Loucy (cell line): Measurements from ENCODE around the gene ACAD11.
A peak's percentile ranks its signal among the peaks of the same experiment; 100 is the strongest.

Experiments
- H2AFZ ChIP-seq: fragments of 200-600 bp; sonication (generic); 2 replicates; pipeline ENCODE4 v1.6.0; 2016; ENCODE audit warnings: antibody characterized with exemption, mild to moderate bottlenecking, low read length, moderate library complexity
- H3F3A ChIP-seq: fragments of 200-600 bp; 2 replicates; pipeline ENCODE4 v1.6.0; 2016; ENCODE audit warnings: antibody characterized with exemption, low read depth, mild to moderate bottlenecking
- H3K27me3 ChIP-seq: fragments of 200-600 bp; sonication (generic); 2 replicates; pipeline ENCODE4 v1.6.1; 2014; ENCODE audit warnings: low read length, mild to moderate bottlenecking; ENCODE audit not compliant: insufficient read depth, poor library complexity, severe bottlenecking
- H3K36me3 ChIP-seq: fragments of 200-600 bp; sonication (generic); 2 replicates; pipeline ENCODE4 v1.6.1; 2016; ENCODE audit warnings: low read length; ENCODE audit not compliant: insufficient read depth
- H3K4me1 ChIP-seq: fragments of 200-600 bp; sonication (generic); 2 replicates; pipeline ENCODE4 v1.5.1; 2014; ENCODE audit warnings: low read length, mild to moderate bottlenecking; ENCODE audit not compliant: insufficient read depth, poor library complexity, severe bottlenecking
- H3K4me2 ChIP-seq: fragments of 200-600 bp; sonication (generic); 2 replicates; pipeline ENCODE4 v1.6.0; 2014; ENCODE audit warnings: antibody characterized with exemption, low read length, low read depth, mild to moderate bottlenecking; ENCODE audit not compliant: poor library complexity, severe bottlenecking
- H3K4me3 ChIP-seq: fragments of 200-600 bp; sonication (generic); 2 replicates; pipeline ENCODE4 v1.5.1; 2014; ENCODE audit warnings: low read length, mild to moderate bottlenecking, mixed read lengths; ENCODE audit not compliant: poor library complexity, severe bottlenecking
- H3K79me2 ChIP-seq: fragments of 200-600 bp; sonication (generic); 2 replicates; pipeline ENCODE4 v1.6.1; 2014; ENCODE audit warnings: low read length; ENCODE audit not compliant: insufficient read depth
- H3K9ac ChIP-seq: fragments of 200-600 bp; sonication (generic); 2 replicates; pipeline ENCODE4 v1.6.0; 2014; ENCODE audit warnings: mild to moderate bottlenecking, low read depth, low read length, moderate library complexity; ENCODE audit not compliant: poor library complexity, severe bottlenecking
- H3K9me2 ChIP-seq: fragments of 200-600 bp; sonication (generic); replicated peaks from 2 replicates; pipeline ENCODE4 v1.6.1; 2016; ENCODE audit warnings: low read depth, low read length, mixed read lengths
- H3K9me3 ChIP-seq: fragments of 200-600 bp; sonication (generic); 2 replicates; pipeline ENCODE4 v1.6.1; 2014; ENCODE audit warnings: mild to moderate bottlenecking, antibody characterized with exemption, low read length, low read depth; ENCODE audit not compliant: insufficient read depth
- H4K20me1 ChIP-seq: fragments of 200-600 bp; sonication (generic); 2 replicates; pipeline ENCODE4 v1.6.0; 2014; ENCODE audit warnings: antibody characterized with exemption, low read length, mild to moderate bottlenecking; ENCODE audit not compliant: insufficient read depth, poor library complexity, severe bottlenecking
- EZH2phosphoT487 ChIP-seq: fragments of 200-600 bp; IDR thresholded peaks from 2 replicates; pipeline ENCODE4 v1.6.1; 2018; ENCODE audit warnings: antibody characterized with exemption, mild to moderate bottlenecking, moderate library complexity, borderline replicate concordance
- TF ChIP-seq, protein P1 (sequence below): fragments of 200-600 bp; sonication (generic); conservative IDR thresholded peaks from 2 replicates; pipeline ENCODE4 v1.5.1; 2014; ENCODE audit warnings: mild to moderate bottlenecking, antibody characterized with exemption, low read length

The ACAD11 gene

DNA sequence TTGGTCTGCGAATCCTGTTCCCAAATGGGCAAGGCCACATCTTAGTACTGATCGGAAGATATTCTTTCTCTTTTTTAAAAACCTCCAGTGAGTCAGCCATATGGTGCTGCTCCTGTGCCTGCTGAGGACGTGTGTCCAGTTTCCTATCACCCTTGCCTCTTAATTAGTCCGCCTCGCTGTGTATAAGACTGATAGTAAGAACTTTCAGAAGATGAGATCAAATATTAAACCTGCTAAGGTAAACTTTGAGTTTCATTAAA lies 1.1 kb upstream of the ACAD11 start:
- H3K79me2 ChIP-seq, result peaks cover 67% of the 10 kb centered on the region
- H2AFZ ChIP-seq, result peak overlapping the region; percentile 92
- no peaks in the 10 kb centered on the region for H3F3A ChIP-seq
- H4K20me1 ChIP-seq, result peaks cover 23% of the 10 kb centered on the region
- H3K9me2 ChIP-seq, result no peaks in the 10 kb centered on the region
- peak overlapping the region; percentile 89 for H3K4me3 ChIP-seq
- H3K4me2 ChIP-seq, result peak overlapping the region; percentile 99
- peaks cover 58% of the 10 kb centered on the region for H3K4me1 ChIP-seq
- H3K9me3 ChIP-seq, result no peaks in the 10 kb centered on the region
- peak overlapping the region; percentile 87 for H3K9ac ChIP-seq
- no peaks in the 10 kb centered on the region for H3K27me3 ChIP-seq
- TF ChIP-seq EZH2phosphoT487, result no peak
- TF ChIP-seq, protein P1, sequence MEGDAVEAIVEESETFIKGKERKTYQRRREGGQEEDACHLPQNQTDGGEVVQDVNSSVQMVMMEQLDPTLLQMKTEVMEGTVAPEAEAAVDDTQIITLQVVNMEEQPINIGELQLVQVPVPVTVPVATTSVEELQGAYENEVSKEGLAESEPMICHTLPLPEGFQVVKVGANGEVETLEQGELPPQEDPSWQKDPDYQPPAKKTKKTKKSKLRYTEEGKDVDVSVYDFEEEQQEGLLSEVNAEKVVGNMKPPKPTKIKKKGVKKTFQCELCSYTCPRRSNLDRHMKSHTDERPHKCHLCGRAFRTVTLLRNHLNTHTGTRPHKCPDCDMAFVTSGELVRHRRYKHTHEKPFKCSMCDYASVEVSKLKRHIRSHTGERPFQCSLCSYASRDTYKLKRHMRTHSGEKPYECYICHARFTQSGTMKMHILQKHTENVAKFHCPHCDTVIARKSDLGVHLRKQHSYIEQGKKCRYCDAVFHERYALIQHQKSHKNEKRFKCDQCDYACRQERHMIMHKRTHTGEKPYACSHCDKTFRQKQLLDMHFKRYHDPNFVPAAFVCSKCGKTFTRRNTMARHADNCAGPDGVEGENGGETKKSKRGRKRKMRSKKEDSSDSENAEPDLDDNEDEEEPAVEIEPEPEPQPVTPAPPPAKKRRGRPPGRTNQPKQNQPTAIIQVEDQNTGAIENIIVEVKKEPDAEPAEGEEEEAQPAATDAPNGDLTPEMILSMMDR, result no peak
- H3K36me3 ChIP-seq, result no peaks in the 10 kb centered on the region

DNA sequence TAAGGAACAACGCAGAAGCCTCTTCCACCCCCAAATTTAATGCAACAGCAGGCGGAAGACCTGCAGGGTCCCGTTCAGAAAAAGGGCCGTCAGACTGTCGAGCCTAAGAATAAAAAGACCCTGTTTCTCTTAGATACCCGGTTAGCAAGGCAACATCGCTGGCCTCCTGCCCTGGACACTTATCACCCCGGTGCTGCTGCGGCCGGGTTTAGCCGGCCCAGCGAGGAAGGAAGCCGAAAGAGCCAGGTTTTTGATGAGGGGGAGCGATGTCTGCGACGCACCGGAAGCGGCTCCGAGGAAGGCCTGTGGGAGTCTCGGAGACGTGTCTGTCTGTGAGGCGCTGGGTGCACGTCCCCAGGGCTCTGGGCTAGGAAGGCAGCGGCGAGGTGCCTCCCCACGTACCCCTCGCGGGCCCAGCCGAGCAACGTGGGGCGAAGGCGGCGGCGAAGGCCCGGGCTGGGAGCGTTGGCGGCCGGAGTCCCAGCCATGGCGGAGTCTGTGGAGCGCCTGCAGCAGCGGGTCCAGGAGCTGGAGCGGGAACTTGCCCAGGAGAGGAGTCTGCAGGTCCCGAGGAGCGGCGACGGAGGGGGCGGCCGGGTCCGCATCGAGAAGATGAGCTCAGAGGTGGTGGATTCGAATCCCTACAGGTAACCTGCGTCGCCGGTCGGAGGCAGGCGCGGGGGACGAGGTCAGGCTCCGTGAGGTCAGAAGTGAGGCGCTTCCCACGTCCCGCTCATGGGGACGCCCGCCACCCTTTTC lies 622 bp upstream of the ACAD11 start, which contains the start of gene UBA5:
Gene UBA5 (plus strand): TSS at position 278 of the 759 bp plus-strand sequence. CDS start 209 bp downstream, at position 487.
- Histone ChIP-seq H3K4me1 (peaks cover 53% of the 10 kb centered on the region), H3K9me3 (no peaks in the 10 kb centered on the region), H3K4me2 (peak within 1 kb of the TSS; percentile 99), H3F3A (no peaks in the 10 kb centered on the region), H2AFZ (peak within 1 kb of the TSS; percentile 92), H3K27me3 (no peaks in the 10 kb centered on the region), H3K79me2 (peaks cover 62% of the 10 kb centered on the region), H3K36me3 (no peaks in the 10 kb centered on the region), H3K9ac (peak within 1 kb of the TSS; percentile 87), H3K9me2 (no peaks in the 10 kb centered on the region), H4K20me1 (peaks cover 23% of the 10 kb centered on the region), H3K4me3 (peak within 1 kb of the TSS; percentile 89)
- TF ChIP-seq, protein P1, result no peak
- TF ChIP-seq EZH2phosphoT487, result no peak

DNA sequence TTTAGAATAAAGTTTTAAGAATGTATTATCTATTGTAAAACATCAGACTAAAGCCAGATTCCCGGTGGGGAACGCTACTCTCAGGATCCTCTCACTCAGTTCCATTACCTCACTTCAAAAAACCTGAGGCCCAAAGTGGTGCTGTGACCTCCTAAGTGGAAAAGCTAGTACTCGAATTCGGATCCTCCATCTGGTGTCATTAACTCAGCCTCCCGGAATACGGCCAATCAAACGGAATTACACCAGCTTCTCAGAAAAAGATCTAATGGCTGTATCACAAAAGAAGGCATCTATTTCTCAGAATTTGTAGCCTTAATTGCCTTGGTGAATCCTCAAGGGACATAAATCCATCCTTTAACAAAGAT lies 627 bp downstream of the ACAD11 start:
- no peaks in the 10 kb centered on the region for H3F3A ChIP-seq
- peaks cover 14% of the 10 kb centered on the region for H4K20me1 ChIP-seq
- peaks cover 49% of the 10 kb centered on the region for H3K79me2 ChIP-seq
- H3K9me3 ChIP-seq, result no peaks in the 10 kb centered on the region
- peak overlapping the region; percentile 89 for H3K4me3 ChIP-seq
- no peak for TF ChIP-seq EZH2phosphoT487
- TF ChIP-seq, protein P1, result no peak
- H3K9me2 ChIP-seq, result no peaks in the 10 kb centered on the region
- no peaks in the 10 kb centered on the region for H3K27me3 ChIP-seq
- peaks cover 46% of the 10 kb centered on the region for H3K4me1 ChIP-seq
- H3K9ac ChIP-seq, result peak overlapping the region; percentile 87
- peak overlapping the region; percentile 99 for H3K4me2 ChIP-seq
- peak overlapping the region; percentile 92 for H2AFZ ChIP-seq
- no peaks in the 10 kb centered on the region for H3K36me3 ChIP-seq
